OCI-LY1 (cell line): ENCODE results near the gene ZNF701.
"Not testable (repeated sequence)": the region's sequence is repeated elsewhere in the genome, so short reads cannot be mapped to it uniquely, and the experiment has no call there.

Experiments
- H2AFZ ChIP-seq: fragments of 200-600 bp; sonication (generic), shearing (Covaris generic); 2 replicates; pipeline ENCODE4 v1.6.0; 2014; ENCODE audit warnings: antibody characterized with exemption, mild to moderate bottlenecking, low read length
- H3F3A ChIP-seq: fragments of 200-600 bp; sonication (generic), shearing (Covaris generic); 2 replicates; pipeline ENCODE4 v1.6.0; 2014; ENCODE audit warnings: mild to moderate bottlenecking, antibody characterized with exemption, low read length, moderate library complexity; ENCODE audit not compliant: insufficient read depth
- H3K27ac ChIP-seq: fragments of 200-600 bp; sonication (generic); 2 replicates; pipeline ENCODE4 v1.5.1; 2014; ENCODE audit warnings: low read length, mixed run types, mild to moderate bottlenecking, low read depth; ENCODE audit not compliant: poor library complexity, severe bottlenecking
- H3K27me3 ChIP-seq: fragments of 200-600 bp; sonication (generic); 2 replicates; pipeline ENCODE4 v1.6.0; 2014; ENCODE audit warnings: antibody characterized with exemption, mild to moderate bottlenecking, low read length, moderate library complexity; ENCODE audit not compliant: insufficient read depth
- H3K36me3 ChIP-seq: fragments of 200-600 bp; sonication (generic); 2 replicates; pipeline ENCODE4 v1.6.1; 2014; ENCODE audit warnings: mild to moderate bottlenecking, antibody characterized with exemption, low read length, moderate library complexity, mixed read lengths; ENCODE audit not compliant: insufficient read depth
- H3K4me1 ChIP-seq: fragments of 200-600 bp; sonication (generic); 2 replicates; pipeline ENCODE4 v1.5.1; 2014; ENCODE audit warnings: mild to moderate bottlenecking, low read length, moderate library complexity; ENCODE audit not compliant: insufficient read depth, severe bottlenecking
- H3K4me2 ChIP-seq: fragments of 200-600 bp; sonication (generic), shearing (Covaris generic); 2 replicates; pipeline ENCODE4 v1.6.1; 2014; ENCODE audit warnings: low read length
- H3K4me3 ChIP-seq: fragments of 200-600 bp; sonication (generic); 2 replicates; pipeline ENCODE4 v1.5.1; 2014; ENCODE audit warnings: low read length, low read depth, mild to moderate bottlenecking, mixed read lengths; ENCODE audit not compliant: poor library complexity, severe bottlenecking
- H3K79me2 ChIP-seq: fragments of 200-600 bp; shearing (Covaris generic); 2 replicates; pipeline ENCODE4 v1.6.1; 2016; ENCODE audit warnings: mixed run types, low read length, mixed read lengths; ENCODE audit not compliant: insufficient read depth
- H3K9ac ChIP-seq: fragments of 200-600 bp; sonication (generic), shearing (Covaris generic); 2 replicates; pipeline ENCODE4 v1.6.1; 2014; ENCODE audit warnings: mild to moderate bottlenecking, low read length, mixed read lengths
- H3K9me2 ChIP-seq: fragments of 200-600 bp; sonication (generic), shearing (Covaris generic); 2 replicates; pipeline ENCODE4 v1.6.1; 2014; ENCODE audit warnings: low read depth, mild to moderate bottlenecking, low read length, mixed read lengths
- H3K9me3 ChIP-seq: fragments of 200-600 bp; shearing (Covaris generic); 2 replicates; pipeline ENCODE4 v1.6.1; 2014; ENCODE audit warnings: low read length, mixed read lengths
- H4K20me1 ChIP-seq: fragments of 200-600 bp; sonication (generic), shearing (Covaris generic); 2 replicates; pipeline ENCODE4 v1.6.0; 2016; ENCODE audit warnings: mild to moderate bottlenecking, low read length; ENCODE audit not compliant: insufficient read depth
- CTCF ChIP-seq: fragments of 200-600 bp; sonication (generic), shearing (Covaris generic); IDR thresholded peaks from 2 replicates; pipeline ENCODE4 v1.5.1; 2017; ENCODE audit warnings: mild to moderate bottlenecking, antibody characterized with exemption, low read length, moderate library complexity, mixed read lengths
- EZH2 ChIP-seq: fragments of 200-600 bp; sonication (generic), shearing (Covaris generic); IDR thresholded peaks from 2 replicates; pipeline ENCODE4 v1.8.0; 2017; ENCODE audit warnings: borderline replicate concordance, mixed run types, mild to moderate bottlenecking, antibody characterized with exemption, low read length, moderate library complexity, mixed read lengths

The ZNF701 gene

GRCh38 chr19:52592301-52592700 is 22.2 kb downstream of the ZNF701 start:
- Histone ChIP-seq H3K27me3 (no peaks in the 10 kb centered on the region), H3K27ac (no peak overlapping the region), H2AFZ (no peak overlapping the region), H3K4me2 (no peak overlapping the region), H3K4me3 (no peak overlapping the region), H3K9me3 (peaks cover 8% of the 10 kb centered on the region), H3K79me2 (no peaks in the 10 kb centered on the region), H3K9me2 (no peaks in the 10 kb centered on the region), H3F3A (no peaks in the 10 kb centered on the region), H3K36me3 (peaks cover 20% of the 10 kb centered on the region), H3K9ac (no peak overlapping the region), H3K4me1 (no peaks in the 10 kb centered on the region), H4K20me1 (no peaks in the 10 kb centered on the region)
- TF ChIP-seq EZH2 (no peak), CTCF (no peak)

GRCh38 chr19:52593441-52593840 is 23.4 kb downstream of the ZNF701 start:
- H3K9me3 ChIP-seq = peaks cover 10% of the 10 kb centered on the region

GRCh38 chr19:52599241-52599640 is 29.2 kb downstream of the ZNF701 start:
- Histone ChIP-seq H3K4me1 (peaks cover 15% of the 10 kb centered on the region), H3K36me3 (peaks cover 9% of the 10 kb centered on the region; the same call in 1 of the 2 replicates), H3K79me2 (no peaks in the 10 kb centered on the region), H4K20me1 (no peaks in the 10 kb centered on the region), H3K9me2 (no peaks in the 10 kb centered on the region), H2AFZ (no peak overlapping the region), H3K9ac (no peak overlapping the region), H3K9me3 (peaks cover 10% of the 10 kb centered on the region), H3K4me3 (no peak overlapping the region), H3K4me2 (no peak overlapping the region), H3K27ac (no peak overlapping the region), H3F3A (no peaks in the 10 kb centered on the region), H3K27me3 (no peaks in the 10 kb centered on the region)
- TF ChIP-seq CTCF = no peak
- no peak for TF ChIP-seq EZH2

More at GRCh38 chr19:52593441-52593840, 23.4 kb downstream of the ZNF701 start:
- H2AFZ ChIP-seq, H3K4me1 ChIP-seq, H3K79me2 ChIP-seq, H3K9ac ChIP-seq, H3K27me3 ChIP-seq, H3K4me2 ChIP-seq, H3K4me3 ChIP-seq, H3K9me2 ChIP-seq, H3K27ac ChIP-seq, H4K20me1 ChIP-seq, H3F3A ChIP-seq: not testable (repeated sequence)
- H3K36me3 ChIP-seq = peaks cover 20% of the 10 kb centered on the region

- H3F3A ChIP-seq = no peaks in the 10 kb centered on the region
- no peaks in the 10 kb centered on the region for H3K27me3 ChIP-seq
- peaks cover 13% of the 10 kb centered on the region for H3K9me3 ChIP-seq
- peak overlapping the region; percentile 77 for H3K4me3 ChIP-seq
- peak overlapping the region; percentile 79 for H3K9ac ChIP-seq
- peaks cover 18% of the 10 kb centered on the region for H3K36me3 ChIP-seq
- H4K20me1 ChIP-seq = no peaks in the 10 kb centered on the region
- H3K79me2 ChIP-seq = no peaks in the 10 kb centered on the region
- no peak overlapping the region for H3K27ac ChIP-seq
- no peaks in the 10 kb centered on the region for H3K9me2 ChIP-seq
- TF ChIP-seq EZH2 = no peak
- no peak for TF ChIP-seq CTCF
- peak overlapping the region; percentile 88 for H3K4me2 ChIP-seq
- peaks cover 15% of the 10 kb centered on the region for H3K4me1 ChIP-seq
- H2AFZ ChIP-seq = peak overlapping the region; percentile 90
Observed at GRCh38 chr19:52600639-52601024, 30.5 kb downstream of the ZNF701 start.
